Psoas muscle (tissue), 8 donors: ENCODE results near the gene CHN2. TPM values are rescaled to one million over a fixed set of nuclear protein-coding genes. Genes with fewer than 3 reads are reported as not detected.

ENCODE experiments used
- ATAC-seq, 4 donors: fragments of 200-7000 bp; cut with Tn5 transposase; one replicate each; pipeline ENCODE4 v1.9.1; 2020; ENCODE audit warnings: moderate library complexity in 3 of 4, mild to moderate bottlenecking in 2 of 4
- DNase-seq, 2 donors: peaks; one replicate each; pipeline ENCODE4 v3.0.0-alpha.2; 2020
- H3K27ac ChIP-seq: fragments of 200-600 bp; one replicate; pipeline ENCODE4 v1.8.0; 2022
- H3K27me3 ChIP-seq, 3 donors: fragments of 200-600 bp in 1 of 3; one replicate each; pipeline versions ENCODE4 v1.6.1 to v1.8.0; 2013 to 2022; ENCODE audit warnings: low read length in 2 of 3, mild to moderate bottlenecking in 2 of 3, moderate library complexity in 1 of 3; ENCODE audit not compliant: insufficient read depth in 3 of 3
- H3K36me3 ChIP-seq, 2 donors: fragments of 200-600 bp in 1 of 2; one replicate each; pipeline versions ENCODE4 v1.6.1 to v1.8.0; 2013 to 2022; ENCODE audit warnings: low read depth in 1 of 2, mild to moderate bottlenecking in 1 of 2, moderate library complexity in 1 of 2; ENCODE audit not compliant: insufficient read depth in 1 of 2
- H3K4me1 ChIP-seq: fragments of 200-600 bp; one replicate; pipeline ENCODE4 v1.8.0; 2022
- H3K4me3 ChIP-seq: fragments of 200-600 bp; one replicate; pipeline ENCODE4 v1.8.0; 2022; ENCODE audit warnings: mild to moderate bottlenecking
- H3K9me3 ChIP-seq: fragments of 200-600 bp; one replicate; pipeline ENCODE4 v1.8.0; 2022
- WGBS, 3 donors: extraction: QIAGEN DNeasy Blood & Tissue Kit; methylation state at CpG; one replicate each; pipeline versions ENCODE4 v1.1.6 to v1.1.7; 2013; 5-methylcytosine and 5-hydroxymethylcytosine counted together
- intact Hi-C, 2 donors: fragments of 100-400 bp; cut with DNase I; formaldehyde crosslinking; loops; one replicate each; pipeline versions ENCODE4 v1.11.0 to v1.14.2; 2022
- polyA plus RNA-seq, 3 donors: library from polyadenylated mRNA; stranded (reverse); fragments of 200-250 nt; gene quantifications; one replicate each; pipeline ENCODE4 v1.2.3, GENCODE V29; 2013
- total RNA-seq, 4 donors: library from RNA; stranded (reverse); fragmentation: NEBNext Ultra II Directional in 2 of 4; extraction: Animal tissue kit (Norgen Biotek cat#: 25700) in 2 of 4; gene quantifications; one replicate each; pipeline versions ENCODE4 v1.2.1 to v1.2.4, GENCODE V29; 2021 to 2023
- TF ChIP-seq, protein P1 (sequence below): fragments of 200-600 bp; IDR thresholded peaks from one replicate; pipeline ENCODE4 v1.8.0; 2022; ENCODE audit warnings: antibody characterized with exemption
- donor health status: healthy with polysubstance abuse.
- donor health status: DM: no; HTN: no; CAD: no; lungs with moderate emphysema.
- donor health status: Bipolar disorder and iron deficiency.
- donor health status: healthy.
- donor health status: DM: yes; HTN: yes; CAD: no.
- donor health status: DM: no; HTN: no; CAD: no.
- donor health status: DM: no; HTN: no; CAD: no.
- donor health status: DM: yes; HTN: yes; CAD: no.

CHN2 gene
- total and polyA plus RNA-seq, 7 donors: 0.43 to 18.1 (median 2.3) TPM

DNA sequence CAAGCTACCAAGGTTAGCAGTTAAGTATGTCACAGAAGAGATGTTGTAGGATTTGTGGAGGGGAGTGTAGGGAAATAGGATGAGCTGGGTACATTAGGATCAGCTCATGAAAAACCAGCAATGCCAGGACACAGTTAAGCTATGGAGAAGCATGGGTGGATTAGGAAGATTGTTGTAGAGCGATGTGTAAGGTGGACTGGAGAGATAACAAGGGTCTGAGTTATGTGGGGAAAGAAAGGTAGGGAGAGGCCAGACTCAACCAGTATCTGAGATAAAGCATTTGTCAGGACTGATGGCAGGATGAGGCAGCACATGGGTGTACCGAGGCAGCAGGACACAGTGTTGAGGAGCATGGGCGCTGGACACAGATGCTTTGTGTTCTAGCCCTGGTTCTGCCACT, 283.7 kb downstream of the CHN2 start:
- Histone ChIP-seq H3K36me3 (no peaks in the 10 kb centered on the region), H3K4me3 (no peak overlapping the region), H3K4me1 (no peaks in the 10 kb centered on the region), H3K27me3 (no peaks in the 10 kb centered on the region), H3K9me3 (no peaks in the 10 kb centered on the region), H3K27ac (no peak overlapping the region)
- WGBS, 3 donors: 92 to 95% (median 94%) methylated on average over 3 of the region's 3 CpGs
- ATAC-seq (no peak), DNase-seq (no peak)
- intact Hi-C loops: no loop called here
- TF ChIP-seq, protein P1, sequence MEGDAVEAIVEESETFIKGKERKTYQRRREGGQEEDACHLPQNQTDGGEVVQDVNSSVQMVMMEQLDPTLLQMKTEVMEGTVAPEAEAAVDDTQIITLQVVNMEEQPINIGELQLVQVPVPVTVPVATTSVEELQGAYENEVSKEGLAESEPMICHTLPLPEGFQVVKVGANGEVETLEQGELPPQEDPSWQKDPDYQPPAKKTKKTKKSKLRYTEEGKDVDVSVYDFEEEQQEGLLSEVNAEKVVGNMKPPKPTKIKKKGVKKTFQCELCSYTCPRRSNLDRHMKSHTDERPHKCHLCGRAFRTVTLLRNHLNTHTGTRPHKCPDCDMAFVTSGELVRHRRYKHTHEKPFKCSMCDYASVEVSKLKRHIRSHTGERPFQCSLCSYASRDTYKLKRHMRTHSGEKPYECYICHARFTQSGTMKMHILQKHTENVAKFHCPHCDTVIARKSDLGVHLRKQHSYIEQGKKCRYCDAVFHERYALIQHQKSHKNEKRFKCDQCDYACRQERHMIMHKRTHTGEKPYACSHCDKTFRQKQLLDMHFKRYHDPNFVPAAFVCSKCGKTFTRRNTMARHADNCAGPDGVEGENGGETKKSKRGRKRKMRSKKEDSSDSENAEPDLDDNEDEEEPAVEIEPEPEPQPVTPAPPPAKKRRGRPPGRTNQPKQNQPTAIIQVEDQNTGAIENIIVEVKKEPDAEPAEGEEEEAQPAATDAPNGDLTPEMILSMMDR: no peak

DNA sequence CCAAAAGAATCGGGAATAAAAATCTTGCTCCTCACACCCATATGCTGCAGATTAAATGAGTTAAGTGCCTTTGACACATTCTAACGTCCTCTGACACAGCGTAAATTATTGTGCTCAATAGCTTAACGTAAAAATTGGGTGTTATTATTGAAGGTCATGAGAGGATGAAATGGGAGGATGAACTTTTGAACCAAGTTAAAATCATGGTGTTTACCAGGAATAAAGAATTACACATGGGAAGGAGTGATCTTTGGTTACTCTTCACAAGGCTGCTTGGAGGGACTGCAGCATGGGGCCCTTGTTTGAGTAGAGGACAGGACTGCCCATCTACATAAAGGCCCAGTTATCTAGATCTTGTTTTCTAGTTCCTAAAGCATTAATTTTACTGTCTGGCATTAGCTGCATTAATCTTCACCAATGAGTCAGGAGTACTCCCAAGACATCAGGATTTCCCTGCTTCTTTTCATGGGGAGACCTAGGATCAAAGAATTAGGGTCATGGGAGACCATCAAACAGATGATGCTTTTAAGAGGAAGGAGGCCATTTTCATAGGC, 284.2 kb downstream of the CHN2 start:
- Histone ChIP-seq H3K27me3 (no peaks in the 10 kb centered on the region), H3K27ac (no peak overlapping the region), H3K4me1 (no peaks in the 10 kb centered on the region), H3K36me3 (no peaks in the 10 kb centered on the region), H3K9me3 (no peaks in the 10 kb centered on the region), H3K4me3 (no peak overlapping the region)
- TF ChIP-seq, protein P1: no peak
- DNase-seq (no peak), ATAC-seq (no peak)
- intact Hi-C loops: no loop called here
- 76 to 87% (median 85%) methylated on average over 4 of the region's 4 CpGs for WGBS, 3 donors

DNA sequence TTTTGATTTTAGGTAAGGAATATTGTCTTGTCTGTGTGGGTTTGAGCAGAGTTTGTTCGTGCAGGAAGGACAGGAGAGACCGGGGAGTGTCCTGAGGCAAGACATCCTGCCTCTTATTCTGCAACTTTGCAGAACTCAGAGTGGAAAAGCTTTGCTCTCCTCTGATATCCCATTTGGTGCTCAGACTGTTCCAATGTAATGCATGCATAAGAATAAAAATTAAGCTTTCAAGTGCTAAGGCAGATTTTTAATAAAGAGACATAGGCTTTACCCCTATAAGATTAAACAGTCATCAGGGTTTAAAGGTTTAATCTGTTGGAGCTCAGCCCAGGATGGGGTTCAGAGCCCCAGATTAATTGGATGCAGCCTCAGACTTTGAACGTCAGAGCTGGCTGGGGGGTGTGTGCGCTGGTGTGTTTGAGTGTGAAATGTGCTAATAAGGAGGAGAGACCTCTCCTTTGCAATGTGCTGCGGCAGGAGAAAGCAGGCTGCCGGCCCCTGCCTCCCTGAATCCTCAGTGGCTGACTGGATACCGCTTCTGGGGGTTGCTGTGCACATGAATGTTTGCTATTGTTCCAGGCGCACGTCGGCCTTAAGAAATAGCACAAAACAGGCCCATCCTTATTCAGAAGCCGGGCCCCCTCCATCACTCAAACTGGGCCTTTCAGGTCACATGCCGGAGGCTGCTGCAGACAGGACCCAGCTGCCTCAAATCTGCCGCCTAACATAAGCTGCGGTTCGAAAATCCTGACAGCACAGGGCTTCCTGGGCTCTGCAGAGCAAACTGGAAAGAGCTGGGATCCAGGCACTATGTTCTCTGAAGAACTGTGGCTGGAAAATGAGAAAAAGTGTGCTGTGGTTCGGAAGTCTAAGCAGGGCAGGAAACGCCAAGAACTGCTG, 285.0 kb downstream of the CHN2 start:
- Histone ChIP-seq H3K9me3 (no peaks in the 10 kb centered on the region), H3K36me3 (no peaks in the 10 kb centered on the region), H3K4me3 (no peak overlapping the region), H3K4me1 (no peaks in the 10 kb centered on the region), H3K27ac (no peak overlapping the region), H3K27me3 (no peaks in the 10 kb centered on the region)
- 63 to 64% (median 64%) methylated on average over 17 of the region's 17 CpGs for WGBS, 3 donors
- ATAC-seq (no peak), DNase-seq (no peak)
- TF ChIP-seq, protein P1: no peak
- intact Hi-C loops: no loop called here

DNA sequence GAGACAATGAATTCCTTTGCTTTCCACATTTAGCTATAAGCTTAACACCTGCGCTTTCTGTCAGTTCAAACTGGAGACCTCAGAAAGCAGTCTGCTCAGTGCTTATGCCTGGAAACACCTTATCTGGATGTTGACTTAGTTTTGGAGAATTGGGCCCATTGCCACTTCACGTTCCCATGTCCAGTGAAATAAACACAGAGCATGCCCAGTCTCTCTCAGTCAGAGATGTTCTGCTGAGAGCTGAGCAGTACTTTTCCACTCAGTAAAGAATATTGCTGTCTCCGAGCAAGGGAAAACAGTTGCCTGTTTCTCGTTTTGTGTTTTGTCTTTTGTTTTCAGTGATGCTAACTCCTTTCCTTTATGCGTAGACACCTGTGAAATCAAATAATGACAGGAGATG, 285.9 kb downstream of the CHN2 start:
- Histone ChIP-seq H3K27ac (no peak overlapping the region), H3K4me1 (no peaks in the 10 kb centered on the region), H3K9me3 (no peaks in the 10 kb centered on the region), H3K4me3 (no peak overlapping the region), H3K27me3 (no peaks in the 10 kb centered on the region), H3K36me3 (no peaks in the 10 kb centered on the region)
- 79 to 81% (median 81%) methylated on average over 5 of the region's 5 CpGs for WGBS, 3 donors
- DNase-seq (no peak), ATAC-seq (no peak)
- intact Hi-C loops: no loop called here
- TF ChIP-seq, protein P1: no peak
